Ammon's horn (tissue), 1 donor: ENCODE results near the gene BRCA2.

Experiments used
- DNase-seq: peaks from one replicate; pipeline ENCODE4 v3.0.0-alpha.2; 2016; ENCODE audit warnings: low spot score

Gene BRCA2

DNA sequence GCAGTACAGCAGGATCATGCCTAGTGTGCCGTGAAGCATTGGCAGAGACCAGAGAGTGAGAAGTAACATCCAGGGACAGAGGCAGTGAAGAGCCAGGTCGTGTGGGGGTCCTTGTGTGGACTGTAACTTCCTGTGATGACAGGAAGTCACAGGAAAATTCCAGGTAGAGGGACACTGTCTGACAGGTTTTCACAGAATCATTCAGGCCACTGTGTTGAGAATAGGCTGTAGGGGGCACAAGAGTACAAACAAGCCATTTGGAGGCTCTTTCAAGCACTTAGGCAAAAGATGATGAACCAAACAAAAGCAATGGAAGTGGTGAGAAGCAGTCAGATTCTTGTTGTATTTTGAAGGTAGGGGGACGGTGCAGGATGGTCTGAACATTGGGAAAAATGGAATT, 66.2 kb downstream of the BRCA2 start:
- peak; percentile 65 for DNase-seq

DNA sequence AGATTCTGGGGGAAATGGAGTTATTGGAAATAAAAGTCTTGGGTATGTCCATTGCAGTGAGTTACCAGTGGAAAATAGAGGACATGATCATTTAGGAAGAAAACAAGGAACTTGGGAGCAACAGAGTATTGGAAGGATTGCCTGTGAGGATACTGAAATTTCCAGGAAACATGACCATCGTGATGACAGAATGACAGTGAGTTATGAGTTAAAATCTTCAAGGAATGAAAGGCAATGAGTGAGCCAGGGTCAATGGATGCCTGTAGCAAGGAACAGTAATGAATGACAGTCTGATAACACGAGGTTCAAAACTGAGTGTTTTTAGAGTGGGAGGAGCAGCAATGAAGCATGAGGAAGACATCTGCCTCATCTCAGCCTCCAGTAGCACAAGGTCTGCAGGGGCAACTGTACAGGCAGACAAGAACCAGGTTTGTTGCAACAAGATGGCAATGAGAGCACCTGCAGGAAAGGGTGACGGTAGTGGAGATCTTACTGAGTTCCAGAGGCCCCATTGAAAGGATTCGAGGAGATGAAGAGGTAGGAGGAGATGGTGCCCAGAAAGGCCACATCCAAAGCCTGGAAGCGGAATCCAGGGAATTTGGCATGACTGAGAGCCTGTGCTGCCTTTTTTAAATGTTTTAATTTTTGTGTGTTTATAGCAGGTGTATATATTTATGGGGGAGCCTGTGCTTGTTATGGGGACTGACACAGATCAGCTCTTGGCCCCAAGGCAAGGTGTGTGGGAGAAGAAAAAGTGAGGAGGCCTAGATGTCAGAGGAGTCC, 68.7 kb downstream of the BRCA2 start:
- no peak for DNase-seq

DNA sequence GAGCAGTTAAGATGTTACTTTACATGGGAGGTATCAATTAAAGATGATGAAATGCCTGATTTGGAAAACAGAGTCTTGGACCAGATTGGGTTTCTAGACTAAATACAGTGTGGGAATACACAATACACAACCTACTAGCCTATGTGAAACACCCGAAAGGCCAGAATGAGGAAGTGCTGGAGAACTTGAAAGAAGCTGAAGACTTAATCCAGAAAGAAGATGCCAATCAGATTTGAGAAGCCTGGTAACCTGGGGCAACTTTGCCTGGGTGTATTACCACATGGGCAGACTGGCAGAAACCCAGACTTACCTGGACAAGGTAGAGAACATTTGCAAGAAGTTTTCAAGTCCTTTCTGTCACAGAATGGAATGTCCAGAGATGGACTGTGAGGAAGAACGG, 69.4 kb downstream of the BRCA2 start:
- no peak for DNase-seq

DNA sequence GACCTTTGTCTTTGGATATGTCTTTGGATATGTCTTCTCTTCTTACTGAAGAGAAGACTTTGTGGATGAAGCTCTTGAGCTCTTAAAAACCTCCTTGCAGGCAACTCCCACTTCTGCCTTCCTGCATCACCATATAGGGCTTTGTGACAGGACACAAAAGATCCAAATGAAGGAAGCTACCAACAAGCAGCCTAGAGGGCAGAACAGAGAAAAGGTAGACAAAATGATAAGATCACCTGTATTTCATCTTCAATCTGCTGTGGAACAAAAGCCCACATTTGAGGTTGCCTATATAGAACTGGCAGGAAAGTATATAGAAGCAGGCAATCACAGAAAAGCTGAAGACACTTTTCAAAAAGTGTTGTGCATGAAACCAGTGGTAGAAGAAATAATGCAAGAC, 70.1 kb downstream of the BRCA2 start:
- DNase-seq, result no peak

DNA sequence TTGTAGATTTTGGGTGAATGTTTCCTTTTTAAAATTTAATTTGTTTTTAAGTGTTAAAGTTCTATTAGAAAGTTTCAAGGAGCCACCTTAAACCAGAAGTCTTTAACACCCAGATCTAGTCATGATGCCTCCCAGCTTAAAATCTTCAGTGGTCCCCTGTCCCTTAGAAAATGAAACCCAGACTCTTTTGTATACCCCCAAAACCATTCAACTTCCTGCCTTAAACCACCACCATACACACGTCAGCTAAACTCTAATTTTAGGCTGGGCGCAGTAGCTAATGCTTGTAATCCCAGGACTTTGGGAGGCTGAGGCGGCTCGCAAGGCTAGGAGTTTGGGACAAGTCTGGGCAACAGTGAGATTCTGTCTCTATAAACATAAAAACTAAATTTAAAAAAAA, 74.7 kb downstream of the BRCA2 start:
- DNase-seq, result no peak

DNA sequence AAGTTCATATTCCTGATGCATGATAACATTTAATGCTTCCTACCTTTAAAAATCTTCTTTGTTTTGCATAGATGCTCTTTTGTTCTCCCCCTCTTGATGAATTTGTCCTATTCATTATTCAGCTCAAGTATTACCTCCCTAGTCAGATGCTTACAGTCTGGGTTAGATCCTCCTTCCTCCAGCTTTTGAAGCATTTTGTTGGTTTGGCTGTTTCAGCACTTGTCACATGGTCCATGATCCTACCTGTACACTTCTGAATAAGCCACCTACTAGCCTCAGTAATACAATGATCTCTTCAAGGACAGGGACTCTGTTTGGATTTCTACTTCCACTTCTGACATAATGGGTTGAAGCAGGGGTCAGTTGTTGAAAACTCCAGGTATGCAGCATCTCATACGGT, 75.2 kb downstream of the BRCA2 start:
- no peak for DNase-seq

DNA sequence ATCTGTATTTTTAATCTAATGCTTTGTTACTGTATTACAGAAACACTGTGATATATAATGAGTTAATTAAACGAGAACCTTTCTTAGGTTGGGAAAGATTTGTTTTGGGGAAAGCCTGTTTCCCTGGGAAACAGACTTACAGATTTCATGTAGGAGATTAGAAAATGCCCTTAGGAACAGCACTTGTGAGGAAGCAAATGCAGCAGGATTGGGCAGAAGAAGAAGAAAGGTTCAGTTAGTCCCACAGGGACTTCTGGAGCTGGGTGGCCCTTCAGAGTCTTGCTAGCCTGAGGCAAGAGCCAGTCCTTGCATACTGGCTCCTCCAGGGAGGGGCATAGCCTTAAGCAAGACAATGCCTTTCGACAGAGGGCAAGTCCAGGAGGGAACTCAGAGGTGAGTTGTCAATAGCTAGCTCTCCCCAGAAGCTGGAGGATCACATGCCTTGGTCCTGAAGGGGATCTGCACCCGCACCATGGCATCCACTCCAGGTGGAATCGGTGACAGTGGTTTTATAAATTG, 75.9 kb downstream of the BRCA2 start:
- DNase-seq, result no peak

DNA sequence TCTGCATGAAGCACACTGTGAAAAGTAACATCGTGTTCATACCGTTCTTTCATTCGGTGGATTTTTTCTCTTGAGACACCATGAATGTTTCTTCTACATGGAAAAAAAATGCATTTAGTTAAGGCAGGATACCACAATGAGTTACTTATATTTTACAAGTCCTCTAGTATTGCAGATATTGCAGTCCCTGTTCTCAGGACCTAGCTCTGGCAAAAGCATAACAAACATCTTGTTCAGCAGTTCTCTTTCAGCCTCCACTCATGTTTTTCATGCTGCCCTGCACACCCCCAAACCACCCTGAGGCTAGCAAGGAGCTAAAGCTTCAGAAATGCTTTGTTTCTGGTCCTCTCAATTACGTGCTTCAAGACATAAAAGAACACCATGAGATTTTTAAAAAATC, 87.8 kb downstream of the BRCA2 start:
- peak; percentile 28 for DNase-seq

DNA sequence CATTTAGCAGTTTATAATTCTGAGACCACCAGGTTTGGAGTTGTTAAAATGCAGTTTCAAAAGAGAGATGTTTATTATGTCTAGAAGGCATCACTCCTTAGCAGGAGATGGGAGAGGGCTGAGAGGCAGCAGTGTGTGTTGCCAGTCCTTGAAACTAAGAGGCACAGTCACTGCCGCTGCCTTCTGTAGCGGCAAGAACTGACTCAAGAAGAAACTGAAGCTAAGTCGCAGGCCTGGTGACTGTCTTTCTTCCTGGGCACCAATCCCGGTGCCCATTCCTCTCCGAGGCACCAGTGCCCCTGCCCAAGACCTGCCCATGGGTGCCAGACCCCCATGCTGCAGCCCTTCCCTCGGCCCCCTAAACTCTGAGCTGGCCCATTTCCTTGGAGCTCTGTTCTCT, 92.5 kb downstream of the BRCA2 start:
- no peak for DNase-seq

DNA sequence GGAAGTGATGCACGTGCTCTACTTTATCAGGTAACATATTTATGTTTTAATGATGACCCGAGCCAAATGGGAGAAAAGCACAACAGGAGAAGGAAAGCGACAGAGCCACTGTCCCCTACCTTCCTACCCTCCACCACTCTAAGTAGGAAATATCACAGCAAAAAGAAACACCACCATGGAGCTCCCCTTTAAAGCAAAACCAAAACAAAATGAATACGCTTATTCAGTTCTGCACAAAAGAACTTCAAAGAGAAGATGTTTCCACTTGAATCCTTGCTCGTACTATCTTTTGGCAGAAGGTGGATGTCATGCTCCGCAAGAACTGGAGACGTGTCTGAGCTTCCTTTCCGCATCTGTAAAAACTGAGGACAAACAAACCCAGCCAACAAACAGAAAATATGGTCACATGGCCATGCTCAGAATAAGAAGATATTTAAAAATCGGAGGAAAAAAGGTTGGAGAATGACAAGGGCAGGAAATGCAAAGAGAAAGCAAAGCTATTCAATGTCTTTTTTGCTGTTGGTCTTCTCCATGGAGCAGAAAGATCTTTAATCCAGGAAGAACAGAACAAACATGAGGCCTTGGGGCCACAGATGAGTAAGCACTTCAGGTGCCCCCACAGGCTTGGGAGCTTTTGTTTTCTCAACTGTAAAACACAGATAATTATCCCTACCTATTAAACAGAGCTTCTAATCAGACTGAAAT, 93.1 kb downstream of the BRCA2 start:
- DNase-seq, result no peak

DNA sequence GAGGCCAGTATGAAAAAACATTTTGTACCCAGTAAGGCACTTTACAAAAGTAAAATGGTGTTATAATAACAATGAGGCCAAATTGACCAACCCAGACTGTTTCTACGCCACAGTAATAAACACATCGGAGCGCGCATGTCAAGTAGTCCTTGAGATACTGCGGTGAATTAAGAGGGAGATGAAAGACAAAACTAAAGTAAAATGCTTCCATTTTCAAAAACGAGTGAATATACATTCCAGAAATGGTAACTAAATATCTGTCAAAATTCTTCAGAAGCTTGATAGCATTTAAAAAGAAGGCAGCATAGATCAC, 93.6 kb downstream of the BRCA2 start:
- DNase-seq, result no peak

DNA sequence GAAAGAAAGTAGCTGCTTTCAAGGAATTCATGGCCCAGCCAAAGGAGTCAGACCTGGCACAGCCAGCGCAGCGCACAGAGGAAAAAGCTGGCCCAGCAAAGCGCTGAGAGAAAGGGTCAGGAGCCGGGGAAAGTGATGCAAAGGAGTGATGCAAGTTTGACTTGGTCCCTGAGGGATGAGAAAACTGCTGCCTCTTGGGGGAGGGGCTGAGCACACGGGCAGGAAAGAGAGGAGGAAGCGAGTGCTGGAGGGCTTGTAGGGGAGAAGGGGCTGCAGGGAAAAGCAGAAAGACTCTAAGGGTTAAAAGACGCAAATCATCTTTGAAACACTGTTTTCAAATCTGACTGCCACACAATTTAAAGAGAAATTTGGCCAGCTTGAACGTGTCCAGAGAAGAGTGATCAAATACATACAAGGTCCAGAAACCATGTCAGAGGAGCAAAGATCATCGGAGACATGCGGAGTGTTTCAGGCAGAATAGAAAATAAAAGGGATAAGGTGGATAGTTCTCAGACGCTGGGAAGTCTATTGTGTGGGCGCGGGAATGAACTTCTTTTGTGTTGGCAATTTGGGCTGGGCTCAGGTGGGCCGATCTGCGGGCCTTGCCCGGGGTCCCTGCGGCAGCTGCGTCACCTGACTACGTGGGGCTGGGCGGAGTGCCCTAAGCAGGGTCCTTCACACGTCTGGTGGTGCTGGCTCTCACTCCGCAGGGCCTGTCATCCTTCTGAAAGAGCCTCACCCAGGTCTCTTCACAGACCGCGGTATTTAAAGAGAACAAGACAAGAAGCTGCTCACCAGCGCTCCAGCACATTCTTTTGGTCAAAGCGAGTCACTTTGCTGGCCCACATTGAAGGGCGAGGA, 94.5 kb downstream of the BRCA2 start:
- peak; percentile 26 for DNase-seq

DNA sequence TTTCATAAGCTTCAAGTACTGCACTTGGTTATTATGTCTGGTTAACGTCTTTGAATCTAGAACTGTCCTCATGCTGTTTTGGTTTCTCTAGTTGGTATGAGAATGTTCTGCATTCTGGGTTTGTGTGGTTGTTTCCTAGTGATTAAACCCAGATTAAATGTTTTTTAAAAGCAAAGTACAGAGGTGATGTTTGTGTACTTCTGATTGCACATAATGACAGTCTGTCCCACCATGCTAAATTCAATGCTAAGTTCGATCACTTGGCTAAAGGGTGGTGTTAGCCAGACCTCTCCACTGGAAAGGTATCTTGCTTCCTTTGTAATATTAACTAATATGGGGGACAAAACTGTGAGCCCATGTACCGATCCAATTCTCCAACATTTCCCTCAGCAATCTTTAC, 98.0 kb downstream of the BRCA2 start:
- no peak for DNase-seq

DNA sequence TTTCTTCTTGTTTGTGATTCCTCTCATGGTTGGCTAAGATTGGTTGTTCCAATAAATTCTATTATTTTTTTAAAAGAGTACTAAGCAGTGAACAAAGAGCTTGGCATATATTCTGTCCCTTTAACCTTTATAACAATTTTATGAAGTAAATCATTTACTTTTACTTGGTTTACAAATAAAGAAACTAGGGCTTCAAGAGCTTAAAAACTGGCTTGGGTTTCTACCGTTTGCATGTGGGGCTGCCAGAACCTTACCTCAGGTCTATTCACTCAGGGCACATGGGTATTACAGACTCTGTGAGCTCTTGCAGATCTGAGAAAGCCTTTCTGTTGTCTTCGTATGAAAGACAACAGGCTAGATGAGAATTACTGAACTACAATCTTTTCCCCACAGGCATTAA, 99.3 kb downstream of the BRCA2 start:
- no peak for DNase-seq

DNA sequence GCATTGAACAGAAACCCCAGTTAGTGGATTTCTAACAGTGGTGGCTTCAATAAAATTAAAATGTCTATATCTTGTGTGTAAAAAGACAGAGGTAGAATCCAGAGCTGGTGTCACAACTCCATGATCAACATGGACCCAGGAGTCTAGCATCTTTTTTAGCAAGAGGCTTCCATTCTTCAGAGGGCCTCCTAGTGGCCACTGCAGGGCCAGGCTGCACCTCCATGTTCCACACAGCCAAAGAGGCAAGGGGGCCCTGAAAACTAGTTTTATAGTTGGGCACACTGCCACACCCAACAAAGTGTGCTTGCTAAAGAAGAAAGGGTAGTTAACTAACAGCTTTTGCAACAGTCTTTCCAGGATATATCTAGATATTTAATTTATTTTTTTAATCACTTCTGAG, 99.7 kb downstream of the BRCA2 start:
- no peak for DNase-seq

DNA sequence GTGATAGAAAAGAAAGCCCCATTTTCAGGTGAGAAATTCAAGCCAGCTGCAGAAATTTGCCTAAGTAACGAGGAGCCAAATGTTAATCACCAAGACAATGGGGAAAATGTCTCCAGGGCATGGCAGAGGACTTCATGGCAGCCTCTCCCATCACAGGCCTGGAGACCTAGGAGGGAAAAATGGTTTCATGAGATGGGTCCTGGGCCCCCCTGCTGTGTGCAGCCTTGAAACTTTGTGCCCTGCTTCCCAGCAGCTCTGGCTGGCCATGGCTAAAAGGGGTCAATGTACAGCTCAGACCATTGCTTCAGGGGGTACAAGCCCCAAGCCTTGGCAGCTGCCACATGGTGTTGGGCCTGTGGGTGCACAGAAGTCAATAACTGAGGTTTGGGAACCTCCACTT, 102.7 kb downstream of the BRCA2 start:
- no peak for DNase-seq

DNA sequence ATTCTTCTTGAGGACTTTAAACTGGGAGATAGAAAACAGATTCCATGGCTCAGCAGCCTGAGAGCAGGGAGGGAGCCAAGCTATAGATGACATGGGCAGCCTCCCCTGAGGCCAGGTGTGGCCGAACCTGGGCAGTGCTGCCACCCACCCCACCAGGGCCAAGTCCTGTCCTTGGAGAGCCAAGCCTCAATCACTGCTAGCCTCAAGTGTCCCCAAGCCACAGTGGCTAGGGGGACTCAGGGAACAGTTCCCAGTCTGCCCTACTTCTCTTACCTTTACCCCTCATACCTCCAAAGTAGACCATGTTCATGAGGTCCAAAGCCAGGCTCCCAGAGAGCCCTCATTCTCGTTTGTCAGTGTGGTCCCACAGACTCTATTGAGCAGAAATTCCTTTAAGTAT, 104.6 kb downstream of the BRCA2 start:
- no peak for DNase-seq

DNA sequence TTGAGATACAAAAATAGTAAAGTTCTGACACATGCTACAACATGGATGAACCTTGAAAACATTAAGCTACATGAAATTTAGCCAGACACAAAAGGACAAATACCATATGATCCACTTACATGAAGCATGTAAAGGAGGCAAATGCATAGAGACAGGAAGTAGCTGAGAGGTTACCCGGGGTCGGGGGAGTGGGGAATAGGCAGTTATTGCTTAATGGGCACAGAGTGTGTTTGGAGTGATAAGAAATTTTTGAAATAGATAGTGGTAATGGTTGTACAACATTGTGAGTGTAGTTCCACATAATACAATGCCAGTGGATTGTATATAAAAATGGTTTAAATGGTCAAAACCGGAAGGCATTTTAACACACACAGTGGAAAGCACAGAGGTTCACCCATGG, 108.3 kb downstream of the BRCA2 start:
- DNase-seq, result no peak

DNA sequence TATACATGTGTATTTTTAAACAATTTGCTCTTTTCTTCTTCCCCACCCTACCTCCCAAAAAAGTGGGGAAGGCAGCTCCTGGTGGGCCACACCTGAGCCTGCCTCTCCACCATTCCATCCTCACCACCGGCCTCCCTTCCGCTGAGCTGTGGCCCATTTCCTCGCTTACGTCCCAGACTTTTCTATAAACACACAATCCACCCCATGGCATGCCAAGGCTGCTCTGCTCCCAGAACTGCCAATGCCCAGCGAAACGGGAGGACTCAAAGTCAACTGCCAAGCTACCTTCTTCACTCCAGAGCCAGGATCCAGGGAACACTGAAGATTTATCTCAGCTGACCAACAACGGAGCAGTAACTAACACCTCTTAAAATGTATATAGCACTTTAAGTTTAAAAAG, 109.8 kb downstream of the BRCA2 start:
- DNase-seq, result no peak

DNA sequence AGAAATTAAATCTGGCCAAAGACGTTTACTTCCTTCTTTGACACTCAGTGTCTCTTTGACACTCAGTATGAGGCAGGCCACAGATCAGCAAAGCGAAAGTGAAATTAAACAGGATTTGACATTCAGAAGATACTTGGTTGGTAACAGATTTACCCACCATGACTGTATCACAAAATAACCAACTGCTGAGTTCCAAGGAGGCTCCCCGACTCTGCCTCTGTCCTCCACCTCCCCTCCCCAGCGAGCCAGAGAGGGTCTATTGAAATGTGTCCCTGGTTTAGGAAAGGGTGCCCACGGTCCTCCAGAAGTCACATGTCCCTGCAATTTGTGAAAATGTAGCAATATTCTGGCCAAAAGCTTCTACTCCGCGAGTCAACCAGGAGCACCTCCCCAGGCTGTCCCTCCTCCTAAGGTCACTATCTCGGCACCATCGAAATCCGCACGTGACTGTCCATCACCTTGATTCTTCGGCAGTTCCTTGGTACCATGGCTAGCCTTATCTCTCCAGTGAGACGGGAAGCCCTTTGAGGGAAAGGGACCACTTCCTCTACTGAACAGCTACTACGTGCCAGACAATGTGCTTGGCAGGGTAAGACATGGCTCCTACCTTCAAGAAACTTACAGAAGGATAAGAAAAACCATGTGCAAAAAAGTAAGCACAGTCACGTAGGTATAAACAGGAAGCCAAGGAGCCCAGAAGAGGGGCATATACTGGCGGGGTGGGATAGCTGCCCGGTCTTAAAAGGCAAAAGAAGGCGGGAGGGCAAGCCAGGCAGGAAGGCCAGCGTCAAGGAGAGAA, 111.1 kb downstream of the BRCA2 start:
- peak; percentile 54 for DNase-seq

DNA sequence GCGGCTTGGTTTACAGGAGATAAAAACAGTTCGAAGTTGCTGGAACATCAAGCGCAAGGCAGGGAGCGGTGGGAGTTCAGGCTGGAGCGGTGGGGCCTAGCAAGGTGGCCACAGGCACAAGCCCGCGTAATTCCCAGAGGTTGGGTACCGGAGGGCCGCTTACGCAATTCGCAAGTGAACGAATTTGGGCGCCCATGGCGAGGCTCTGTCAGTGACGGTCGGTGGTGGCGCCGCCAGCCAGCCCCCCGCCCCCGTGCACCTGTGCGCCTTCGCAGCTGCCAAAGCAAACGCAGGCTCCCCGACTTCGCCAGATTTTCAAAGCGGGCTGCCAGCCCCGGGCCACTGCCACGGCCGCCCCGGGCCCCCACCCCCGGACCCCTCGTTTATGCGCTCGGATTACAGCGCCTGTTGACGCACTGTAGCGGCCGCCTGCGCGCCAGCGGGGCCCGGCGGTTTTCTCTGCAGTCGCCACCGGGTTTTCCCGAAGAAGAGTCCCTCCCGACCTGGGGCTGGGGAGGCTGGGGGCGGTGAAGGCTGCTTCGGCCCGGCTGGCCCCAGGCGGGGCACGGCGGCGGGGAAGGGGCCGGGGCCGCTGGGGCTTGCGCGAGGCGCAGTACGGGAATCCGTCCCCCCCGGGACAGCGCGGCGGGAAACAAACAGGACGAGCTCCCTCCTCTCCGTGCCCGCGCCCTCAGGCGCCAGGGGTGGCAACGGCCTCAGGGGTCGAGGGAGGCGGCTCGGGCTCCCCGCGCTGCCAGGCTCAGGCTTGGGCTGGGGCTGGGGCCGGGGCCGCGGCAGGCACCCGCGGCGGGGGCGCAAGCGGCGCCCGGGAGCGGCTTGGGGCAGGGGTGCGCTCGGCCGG, 111.9 kb downstream of the BRCA2 start:
- peak; percentile 57 for DNase-seq
